GM21528 (cell line): ENCODE results near the gene SUFU.

Experiments used
- ATAC-seq: cut with Tn5 transposase; IDR thresholded peaks from one replicate; pipeline ENCODE4 v1.9.1; 2021; ENCODE audit warnings: mild to moderate bottlenecking, moderate library complexity; ENCODE audit not compliant: unreplicated experiment, low FRiP score

SUFU gene

GRCh38 chr10:102647443-102648268 is 143.9 kb downstream of the SUFU start:
- no peak for ATAC-seq

- no peak for ATAC-seq
These were observed 144.6 kb downstream of the SUFU start for GRCh38 chr10:102648269-102648888.

GRCh38 chr10:102648889-102649796 is 145.4 kb downstream of the SUFU start:
- ATAC-seq, result no peak

- no peak for ATAC-seq
These were observed 146.3 kb downstream of the SUFU start for GRCh38 chr10:102649797-102650654.

- no peak for ATAC-seq
These were observed 147.1 kb downstream of the SUFU start for GRCh38 chr10:102650655-102651454.

GRCh38 chr10:102651455-102652169 is 147.8 kb downstream of the SUFU start:
- no peak for ATAC-seq

- peak; percentile 35 for ATAC-seq
These were observed 148.6 kb downstream of the SUFU start for GRCh38 chr10:102652170-102652916.

- ATAC-seq, result no peak
These were observed 149.3 kb downstream of the SUFU start for GRCh38 chr10:102653060-102653459.

GRCh38 chr10:102654566-102654965 is 150.8 kb downstream of the SUFU start:
- no peak for ATAC-seq

- ATAC-seq, result no peak
These were observed 151.2 kb downstream of the SUFU start for GRCh38 chr10:102654969-102655368.

- no peak for ATAC-seq
These were observed 152.3 kb downstream of the SUFU start for GRCh38 chr10:102656026-102656425.

- no peak for ATAC-seq
These were observed 153.1 kb downstream of the SUFU start for GRCh38 chr10:102656791-102657371.

GRCh38 chr10:102657451-102657850 is 153.7 kb downstream of the SUFU start:
- no peak for ATAC-seq

GRCh38 chr10:102657984-102658724 is 154.4 kb downstream of the SUFU start:
- ATAC-seq, result no peak

- no peak for ATAC-seq
These were observed 155.0 kb downstream of the SUFU start for GRCh38 chr10:102658802-102659201.

GRCh38 chr10:102660888-102661657 is 157.3 kb downstream of the SUFU start:
- ATAC-seq, result peak; percentile 84
